ENCODE measurements around the gene CCDC30. TPM values are rescaled to one million over a fixed set of nuclear protein-coding genes. Genes with fewer than 3 reads are reported as not detected.

The CCDC30 gene
- total RNA-seq, 1 donor from 2014 or later: 3.0 TPM

- no peak for TF ChIP-seq CTCF (IDR thresholded peaks at IDR 0.05; ENCODE audit: partially characterized antibody, unreplicated experiment)
- H3K27me3 Mint-ChIP-seq (ENCODE audit: unreplicated experiment): no peaks in the 10 kb centered on the region
- peaks cover 5% of the 10 kb centered on the region for H3K36me3 Mint-ChIP-seq (ENCODE audit: unreplicated experiment)
- no peak overlapping the region for H3K4me3 Mint-ChIP-seq (ENCODE audit: unreplicated experiment)
- peaks cover 9% of the 10 kb centered on the region for H3K4me1 Mint-ChIP-seq (ENCODE audit: low read depth, unreplicated experiment)
- H3K9me3 Mint-ChIP-seq (ENCODE audit: unreplicated experiment): no peaks in the 10 kb centered on the region
- no peak for DNase-seq
- H3K27ac Mint-ChIP-seq (ENCODE audit: unreplicated experiment): no peak overlapping the region
Measured at GRCh38 chr1:42675467-42675866, 212.4 kb downstream of the CCDC30 start.

GRCh38 chr1:42676534-42677087 is 213.5 kb downstream of the CCDC30 start:
- Mint-ChIP-seq H3K9me3 (ENCODE audit: unreplicated experiment) (no peaks in the 10 kb centered on the region), H3K4me3 (ENCODE audit: unreplicated experiment) (no peak overlapping the region), H3K36me3 (ENCODE audit: unreplicated experiment) (peaks cover 5% of the 10 kb centered on the region), H3K4me1 (ENCODE audit: low read depth, unreplicated experiment) (peaks cover 14% of the 10 kb centered on the region), H3K27ac (ENCODE audit: unreplicated experiment) (no peak overlapping the region), H3K27me3 (ENCODE audit: unreplicated experiment) (peaks cover 3% of the 10 kb centered on the region)
- TF ChIP-seq CTCF (IDR thresholded peaks at IDR 0.05; ENCODE audit: partially characterized antibody, unreplicated experiment): no peak
- no peak for DNase-seq

- Mint-ChIP-seq H3K4me3 (ENCODE audit: unreplicated experiment) (peak overlapping the region; percentile 94), H3K4me1 (ENCODE audit: low read depth, unreplicated experiment) (peaks cover 22% of the 10 kb centered on the region)
Measured at GRCh38 chr1:42679364-42679983, 216.4 kb downstream of the CCDC30 start.

GRCh38 chr1:42680055-42680454 is 217.0 kb downstream of the CCDC30 start:
- DNase-seq: no peak
- peaks cover 10% of the 10 kb centered on the region for H3K9me3 Mint-ChIP-seq (ENCODE audit: unreplicated experiment)
- H3K4me3 Mint-ChIP-seq (ENCODE audit: unreplicated experiment): peak overlapping the region; percentile 94
- H3K27ac Mint-ChIP-seq (ENCODE audit: unreplicated experiment): peak overlapping the region; percentile 34
- H3K27me3 Mint-ChIP-seq (ENCODE audit: unreplicated experiment): peaks cover 10% of the 10 kb centered on the region
- TF ChIP-seq CTCF (IDR thresholded peaks at IDR 0.05; ENCODE audit: partially characterized antibody, unreplicated experiment): no peak
- no peaks in the 10 kb centered on the region for H3K36me3 Mint-ChIP-seq (ENCODE audit: unreplicated experiment)
- H3K4me1 Mint-ChIP-seq (ENCODE audit: low read depth, unreplicated experiment): peaks cover 27% of the 10 kb centered on the region

More at GRCh38 chr1:42679364-42679983, 216.4 kb downstream of the CCDC30 start:
- H3K36me3 Mint-ChIP-seq (ENCODE audit: unreplicated experiment): no peaks in the 10 kb centered on the region
- peak overlapping the region; percentile 34 for H3K27ac Mint-ChIP-seq (ENCODE audit: unreplicated experiment)
- DNase-seq: no peak
- H3K9me3 Mint-ChIP-seq (ENCODE audit: unreplicated experiment): peaks cover 10% of the 10 kb centered on the region
- peaks cover 10% of the 10 kb centered on the region for H3K27me3 Mint-ChIP-seq (ENCODE audit: unreplicated experiment)
- no peak for TF ChIP-seq CTCF (IDR thresholded peaks at IDR 0.05; ENCODE audit: partially characterized antibody, unreplicated experiment)

All from glutamatergic neuron (in vitro differentiated cells).